ENCODE data around the gene GPR171.
"Not testable (repeated sequence)": the region's sequence is repeated elsewhere in the genome, so short reads cannot be mapped to it uniquely, and the experiment has no call there.

Gene GPR171

GRCh38 chr3:151203051-151203420 is at the start of gene GPR171:
Gene GPR171 (minus strand): TSS chr3:151203216. CDS start chr3:151199386, 3,830 bp downstream.
- no peak for DNase-seq (ENCODE audit: low read depth)

DNA sequence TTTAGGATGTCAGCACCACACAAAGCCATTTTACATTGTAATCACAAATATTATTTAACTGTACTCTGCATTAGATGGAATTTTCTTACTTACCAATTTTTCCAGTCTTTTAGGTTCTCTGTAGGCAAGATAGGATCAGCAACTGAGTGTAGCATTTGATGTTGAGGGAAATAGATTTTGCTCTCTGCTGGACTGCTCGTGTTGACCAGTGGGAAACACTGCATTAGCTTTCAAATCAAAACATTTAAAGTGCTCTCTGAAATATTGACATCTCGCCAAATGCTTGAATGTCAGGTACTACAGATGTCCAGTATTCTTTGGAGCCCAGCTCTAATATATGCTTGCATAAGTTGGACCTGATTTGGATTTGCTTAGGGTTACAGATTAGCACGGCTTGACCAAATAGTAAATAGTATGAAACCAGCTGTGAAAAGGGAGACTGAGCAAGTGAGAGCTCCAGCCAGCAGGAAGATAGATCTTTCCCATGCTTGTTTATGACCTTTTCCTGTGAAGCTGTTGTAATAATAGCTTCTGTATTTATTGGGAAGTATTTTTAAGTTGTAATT is 45.8 kb upstream of the GPR171 start:
- DNase-seq (ENCODE audit: low read depth) = no peak

GRCh38 chr3:151242006-151242405 is 39.0 kb upstream of the GPR171 start:
- DNase-seq (ENCODE audit: low read depth) = not testable (repeated sequence)

- peak; percentile 41 for DNase-seq (ENCODE audit: low read depth)
Observed at GRCh38 chr3:151236736-151237135, 33.7 kb upstream of the GPR171 start.

- DNase-seq (ENCODE audit: low read depth) = no peak
Observed at GRCh38 chr3:151236316-151236715, 33.3 kb upstream of the GPR171 start.

DNA sequence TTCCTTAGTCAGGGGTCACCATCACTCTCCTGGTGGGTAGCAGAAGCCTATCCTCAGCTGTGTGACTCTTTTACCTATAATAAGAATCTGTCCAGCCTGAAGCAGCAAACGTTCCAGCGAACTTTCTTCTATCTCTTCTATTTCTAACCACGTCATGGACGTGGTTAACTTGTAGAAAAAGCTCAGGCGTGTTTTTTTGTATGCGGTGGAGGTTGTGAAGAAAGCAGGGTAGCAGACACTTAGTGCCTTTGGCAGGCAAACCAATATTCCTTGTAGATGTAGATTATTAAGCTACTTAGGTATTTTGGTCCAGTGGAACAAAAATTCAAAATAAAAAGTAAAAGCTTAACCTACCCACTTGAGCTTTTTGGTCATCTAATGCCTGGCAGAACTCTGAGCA is 31.8 kb upstream of the GPR171 start:
- DNase-seq (ENCODE audit: low read depth) = no peak

GRCh38 chr3:151232991-151233390 is 30.0 kb upstream of the GPR171 start:
- no peak for DNase-seq (ENCODE audit: low read depth)

DNA sequence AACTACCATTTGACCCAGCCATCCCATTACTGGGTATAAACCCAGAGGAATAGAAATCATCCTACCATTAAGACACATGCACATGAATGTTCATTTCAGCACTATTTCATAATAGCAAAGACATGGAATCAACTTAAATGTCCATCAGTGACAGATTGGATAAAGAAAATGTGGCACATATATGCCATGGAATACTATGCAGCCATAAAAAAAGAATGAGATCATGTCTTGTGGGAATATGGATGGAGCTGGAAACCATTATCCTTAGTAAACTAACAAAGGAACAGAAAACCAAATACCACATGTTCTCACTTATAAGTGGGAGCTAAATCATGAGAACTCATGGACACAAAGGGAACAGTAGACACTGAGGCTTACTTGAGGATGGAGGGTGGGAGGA is 29.4 kb upstream of the GPR171 start:
- DNase-seq (ENCODE audit: low read depth) = not testable (repeated sequence)

DNA sequence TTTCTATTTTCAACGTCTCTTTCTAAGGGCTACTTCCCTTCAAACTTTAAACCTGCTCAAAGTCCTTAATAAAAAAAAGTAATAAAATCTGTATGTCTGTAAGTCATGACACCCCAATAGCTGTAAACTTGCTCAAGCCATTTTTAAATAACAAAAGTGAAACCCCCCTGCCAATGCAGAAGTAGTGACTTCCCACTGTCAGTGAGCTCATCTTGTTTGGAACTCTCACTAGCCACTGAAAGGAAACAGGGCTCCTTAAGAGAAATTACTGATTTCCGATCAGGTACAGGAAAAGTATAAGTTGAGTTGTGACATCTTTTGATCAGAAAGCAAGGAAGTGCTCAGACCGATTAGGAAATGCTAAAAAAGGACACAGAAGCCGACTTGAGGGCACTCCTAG is 27.6 kb upstream of the GPR171 start:
- DNase-seq (ENCODE audit: low read depth) = no peak

DNA sequence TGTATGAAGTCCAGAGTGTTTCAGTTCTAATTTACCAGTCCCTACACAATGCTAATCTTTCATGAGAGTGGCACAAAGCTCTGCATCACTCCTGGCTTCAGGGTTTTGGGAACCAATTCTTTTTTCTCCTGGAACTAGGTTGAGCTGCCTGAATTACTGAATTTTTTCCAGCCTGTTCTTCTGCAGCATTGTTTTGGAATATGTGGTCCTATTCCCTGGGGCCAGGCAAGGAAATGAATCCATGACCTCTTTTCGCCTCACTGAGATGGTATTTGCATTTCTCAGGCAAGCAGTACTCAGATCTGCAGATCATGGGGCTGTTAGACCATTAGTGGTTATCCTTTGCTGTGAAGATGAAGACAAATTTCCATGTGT is 25.6 kb upstream of the GPR171 start:
- DNase-seq (ENCODE audit: low read depth) = peak; percentile 54

DNA sequence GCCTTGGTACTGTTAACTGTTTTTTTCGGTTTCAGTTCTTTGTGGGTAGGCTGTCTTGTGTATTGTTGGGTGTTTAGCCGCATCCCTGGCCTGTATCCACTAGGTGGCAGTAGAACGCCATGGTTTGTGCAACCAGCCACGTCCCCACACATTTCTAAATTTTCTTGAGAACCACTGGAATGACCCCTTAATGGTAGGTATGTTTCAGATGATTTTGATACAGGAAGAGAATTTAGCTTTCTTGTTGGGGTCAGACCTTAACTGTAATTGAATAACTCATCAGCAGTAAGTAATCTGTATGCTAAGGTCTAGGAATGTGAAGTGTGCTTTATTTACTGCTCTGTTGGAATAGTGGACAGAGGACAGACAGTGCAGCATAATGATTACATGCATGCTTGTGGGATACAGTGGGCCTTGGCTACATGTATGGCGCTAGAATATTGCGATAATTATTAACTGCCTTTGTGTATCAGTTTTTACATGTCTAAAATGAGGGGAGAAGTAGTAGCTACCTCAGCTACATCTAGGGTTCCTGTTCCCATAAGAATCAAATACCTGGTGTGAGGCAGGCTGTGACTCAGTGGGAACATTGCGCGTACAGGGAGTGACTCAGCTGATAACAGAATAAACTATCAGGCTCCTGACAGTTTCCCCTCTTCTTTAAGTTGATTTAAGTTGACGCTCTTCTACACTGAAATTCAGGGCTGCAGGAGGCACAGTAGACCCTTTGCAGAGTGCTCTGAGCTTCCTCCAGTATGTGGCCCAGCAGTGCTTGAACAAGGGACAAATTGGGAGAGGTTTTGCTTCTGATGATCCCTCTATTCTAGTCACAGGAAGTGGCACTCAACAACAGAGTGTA is 25.0 kb upstream of the GPR171 start:
- DNase-seq (ENCODE audit: low read depth) = peak; percentile 80

- no peak for DNase-seq (ENCODE audit: low read depth)
Observed at GRCh38 chr3:151227266-151227806, 24.3 kb upstream of the GPR171 start.

- no peak for DNase-seq (ENCODE audit: low read depth)
Observed at GRCh38 chr3:151226825-151227224, 23.8 kb upstream of the GPR171 start.

GRCh38 chr3:151226088-151226563 is 23.1 kb upstream of the GPR171 start:
- peak; percentile 89 for DNase-seq (ENCODE audit: low read depth)

DNA sequence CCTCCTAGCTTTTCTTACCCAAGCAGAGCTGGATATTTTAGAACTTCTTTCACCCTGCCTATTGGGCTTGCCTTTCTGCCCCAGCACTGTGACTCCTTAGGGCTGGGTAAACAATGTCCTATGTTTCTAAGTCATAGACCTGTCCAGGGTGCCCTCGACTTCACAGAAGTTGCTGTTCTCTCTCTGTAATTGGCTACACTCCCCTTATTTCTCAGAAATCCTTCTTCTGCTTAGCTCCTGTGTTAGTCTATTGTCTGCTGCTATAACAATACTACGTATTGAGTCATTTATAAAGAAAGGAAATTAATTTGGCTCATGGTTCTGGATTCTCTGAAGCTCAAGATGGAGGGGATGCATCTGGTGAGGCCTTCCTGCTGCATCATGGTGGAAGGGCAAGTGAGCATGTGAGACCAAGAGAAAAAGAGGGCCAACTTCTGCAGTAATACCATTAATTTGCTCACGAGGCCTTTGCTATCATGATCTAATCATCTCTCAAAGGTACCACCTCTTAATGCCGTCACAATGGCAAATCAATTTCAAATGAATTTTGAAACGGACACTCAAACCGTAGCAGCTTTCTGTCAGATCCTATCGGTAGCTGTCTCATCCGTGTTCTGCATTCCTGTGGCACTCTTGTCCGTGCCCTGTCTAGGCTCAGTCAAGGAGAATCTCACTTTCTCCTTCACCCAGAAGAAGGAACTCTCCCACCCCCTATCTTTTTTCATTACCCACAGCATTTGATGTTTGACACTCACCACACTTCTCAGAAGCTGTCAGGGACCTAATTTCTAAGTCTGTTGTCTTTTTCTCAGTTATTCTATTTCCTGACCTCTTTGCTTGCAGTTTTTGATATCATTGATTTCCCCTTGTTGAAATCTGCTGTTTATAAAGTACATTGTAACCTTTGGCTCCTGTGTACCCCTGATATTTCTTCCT is 22.3 kb upstream of the GPR171 start:
- DNase-seq (ENCODE audit: low read depth) = no peak

GRCh38 chr3:151224268-151224866 is 21.4 kb upstream of the GPR171 start:
- no peak for DNase-seq (ENCODE audit: low read depth)

- peak; percentile 88 for DNase-seq (ENCODE audit: low read depth)
Observed at GRCh38 chr3:151219056-151219455, 16.0 kb upstream of the GPR171 start.

DNA sequence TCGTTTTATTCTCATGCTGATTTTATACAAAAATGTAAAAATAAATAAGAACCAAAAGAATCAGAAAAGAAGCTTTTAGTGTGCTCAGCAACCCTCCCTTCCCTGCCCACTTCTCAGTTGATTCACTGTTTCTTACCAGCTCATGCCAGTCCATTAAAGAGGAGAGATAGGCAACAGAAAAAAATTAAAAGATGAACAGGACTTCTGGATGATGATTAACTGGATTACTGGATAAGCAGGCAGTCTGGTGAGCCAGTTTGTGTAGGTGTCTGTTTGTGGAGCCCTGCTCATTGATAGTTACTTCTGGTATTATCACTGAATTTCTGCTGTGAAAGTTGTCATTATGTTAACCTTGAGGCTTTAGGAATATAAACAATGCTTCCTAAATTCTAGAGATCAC is 15.1 kb upstream of the GPR171 start:
- DNase-seq (ENCODE audit: low read depth) = no peak

DNA sequence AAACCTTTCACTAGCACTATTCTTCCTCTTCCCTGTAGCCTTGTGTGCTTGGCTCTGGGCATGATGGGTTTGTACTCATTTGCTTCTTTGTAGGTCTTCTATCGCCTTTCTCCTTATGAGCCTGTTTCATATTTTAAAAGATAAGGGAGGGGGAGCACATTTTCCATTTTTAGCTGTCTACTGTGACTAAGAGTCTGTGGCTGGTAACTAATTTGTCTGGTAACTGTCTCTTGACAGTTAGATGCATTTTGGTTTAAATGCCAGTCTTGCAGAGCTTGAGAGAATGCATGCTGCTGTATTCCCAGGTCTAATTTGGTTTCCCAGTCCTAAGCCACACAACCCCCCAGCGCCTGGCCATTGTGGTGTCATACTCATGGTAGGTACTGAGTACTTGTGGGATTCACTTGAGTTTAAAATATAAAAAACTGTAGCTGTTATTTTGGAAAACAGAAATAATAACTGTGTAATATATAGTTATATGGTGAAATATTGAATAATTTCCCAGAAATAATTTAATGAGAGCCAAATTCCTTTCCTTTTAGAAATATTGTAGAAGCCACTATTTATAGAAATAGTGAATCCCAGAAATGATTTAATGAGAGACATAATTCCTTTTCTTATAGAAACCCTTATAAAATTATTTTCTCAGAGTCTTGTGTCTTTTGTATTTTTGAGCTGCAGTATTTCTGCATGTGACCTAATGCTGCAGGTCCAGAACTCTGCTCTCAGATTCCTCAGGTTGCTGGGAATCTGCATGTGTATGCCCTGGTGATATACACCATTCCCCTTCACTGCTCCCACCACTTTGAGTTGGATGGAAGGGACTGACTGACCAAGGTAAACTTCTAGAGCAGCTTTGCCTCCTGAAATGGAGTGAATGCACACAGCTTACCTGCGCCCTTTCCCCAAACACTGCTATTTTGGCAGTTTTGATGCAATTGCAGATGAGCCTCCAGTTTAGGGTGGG is 13.9 kb upstream of the GPR171 start:
- no peak for DNase-seq (ENCODE audit: low read depth)

GRCh38 chr3:151214459-151214858 is 11.4 kb upstream of the GPR171 start:
- DNase-seq (ENCODE audit: low read depth) = no peak

GRCh38 chr3:151213881-151214280 is 10.9 kb upstream of the GPR171 start:
- no peak for DNase-seq (ENCODE audit: low read depth)

All from ELR (cell line).